Psoas muscle (tissue), 8 donors: ENCODE results near the gene ST6GAL1. TPM values are rescaled to one million over a fixed set of nuclear protein-coding genes. Genes with fewer than 3 reads are reported as not detected.

Experiments used
- ATAC-seq, 4 donors: fragments of 200-7000 bp; cut with Tn5 transposase; one replicate each; pipeline ENCODE4 v1.9.1; 2020; ENCODE audit warnings: moderate library complexity in 3 of 4, mild to moderate bottlenecking in 2 of 4
- DNase-seq, 2 donors: peaks; one replicate each; pipeline ENCODE4 v3.0.0-alpha.2; 2020
- H3K27ac ChIP-seq: fragments of 200-600 bp; one replicate; pipeline ENCODE4 v1.8.0; 2022
- H3K27me3 ChIP-seq, 3 donors: fragments of 200-600 bp in 1 of 3; one replicate each; pipeline versions ENCODE4 v1.6.1 to v1.8.0; 2013 to 2022; ENCODE audit warnings: low read length in 2 of 3, mild to moderate bottlenecking in 2 of 3, moderate library complexity in 1 of 3; ENCODE audit not compliant: insufficient read depth in 3 of 3
- H3K36me3 ChIP-seq, 2 donors: fragments of 200-600 bp in 1 of 2; one replicate each; pipeline versions ENCODE4 v1.6.1 to v1.8.0; 2013 to 2022; ENCODE audit warnings: low read depth in 1 of 2, mild to moderate bottlenecking in 1 of 2, moderate library complexity in 1 of 2; ENCODE audit not compliant: insufficient read depth in 1 of 2
- H3K4me1 ChIP-seq: fragments of 200-600 bp; one replicate; pipeline ENCODE4 v1.8.0; 2022
- H3K4me3 ChIP-seq: fragments of 200-600 bp; one replicate; pipeline ENCODE4 v1.8.0; 2022; ENCODE audit warnings: mild to moderate bottlenecking
- H3K9me3 ChIP-seq: fragments of 200-600 bp; one replicate; pipeline ENCODE4 v1.8.0; 2022
- WGBS, 3 donors: extraction: QIAGEN DNeasy Blood & Tissue Kit; methylation state at CpG; one replicate each; pipeline versions ENCODE4 v1.1.6 to v1.1.7; 2013; 5-methylcytosine and 5-hydroxymethylcytosine counted together
- intact Hi-C, 2 donors: fragments of 100-400 bp; cut with DNase I; formaldehyde crosslinking; loops; one replicate each; pipeline versions ENCODE4 v1.11.0 to v1.14.2; 2022
- polyA plus RNA-seq, 3 donors: library from polyadenylated mRNA; stranded (reverse); fragments of 200-250 nt; gene quantifications; one replicate each; pipeline ENCODE4 v1.2.3, GENCODE V29; 2013
- total RNA-seq, 4 donors: library from RNA; stranded (reverse); fragmentation: NEBNext Ultra II Directional in 2 of 4; extraction: Animal tissue kit (Norgen Biotek cat#: 25700) in 2 of 4; gene quantifications; one replicate each; pipeline versions ENCODE4 v1.2.1 to v1.2.4, GENCODE V29; 2021 to 2023
- TF ChIP-seq, protein P1 (sequence below): fragments of 200-600 bp; IDR thresholded peaks from one replicate; pipeline ENCODE4 v1.8.0; 2022; ENCODE audit warnings: antibody characterized with exemption
- donor health status: healthy with polysubstance abuse.
- donor health status: DM: no; HTN: no; CAD: no; lungs with moderate emphysema.
- donor health status: Bipolar disorder and iron deficiency.
- donor health status: healthy.
- donor health status: DM: yes; HTN: yes; CAD: no.
- donor health status: DM: no; HTN: no; CAD: no.
- donor health status: DM: no; HTN: no; CAD: no.
- donor health status: DM: yes; HTN: yes; CAD: no.

Gene ST6GAL1
- total and polyA plus RNA-seq, 7 donors = 4.2 to 25.0 (median 15.3) TPM

DNA sequence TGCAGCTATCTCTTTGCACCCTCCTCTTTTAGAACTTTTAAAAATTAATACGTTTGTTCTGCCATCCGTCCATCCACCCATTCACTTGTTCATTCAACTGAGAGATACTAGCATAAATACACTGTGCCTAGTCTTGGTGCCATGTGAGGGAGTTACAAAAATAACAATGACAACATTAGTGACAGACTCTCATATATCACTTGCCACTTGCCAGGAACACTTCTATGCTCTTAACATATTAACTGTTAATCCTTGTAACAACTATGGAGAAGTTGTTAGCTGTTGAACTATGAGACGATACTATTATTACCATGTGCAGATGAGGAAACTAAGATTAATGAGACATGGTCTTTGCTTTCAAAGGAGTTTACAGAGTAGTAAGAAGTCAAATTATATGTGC, 175.4 kb downstream of the ST6GAL1 start:
- ATAC-seq = no peak

DNA sequence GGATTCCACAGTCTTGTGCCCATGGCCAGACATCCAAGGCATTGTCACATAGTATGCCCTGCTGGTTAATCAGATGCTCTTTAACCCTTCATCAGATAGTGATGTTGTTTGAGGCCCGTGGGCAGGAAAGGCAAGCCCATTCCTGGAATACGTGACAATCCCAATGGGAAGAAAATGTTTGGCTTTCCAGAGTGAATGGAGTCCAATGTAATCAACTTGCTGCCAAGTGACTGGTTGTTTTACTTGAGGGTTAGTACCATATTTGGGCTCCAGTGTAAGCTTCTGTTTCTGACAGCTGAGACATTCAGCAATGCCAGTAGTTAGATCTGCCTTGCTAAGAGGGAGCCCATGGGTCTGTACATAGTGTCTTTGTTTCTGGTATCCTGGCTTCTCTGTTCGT, 177.7 kb downstream of the ST6GAL1 start:
- Histone ChIP-seq H3K36me3 (no peaks in the 10 kb centered on the region), H3K27me3 (no peaks in the 10 kb centered on the region), H3K9me3 (no peaks in the 10 kb centered on the region), H3K4me3 (no peak overlapping the region), H3K4me1 (no peaks in the 10 kb centered on the region), H3K27ac (no peak overlapping the region)
- intact Hi-C loops = no loop called here
- TF ChIP-seq, protein P1, sequence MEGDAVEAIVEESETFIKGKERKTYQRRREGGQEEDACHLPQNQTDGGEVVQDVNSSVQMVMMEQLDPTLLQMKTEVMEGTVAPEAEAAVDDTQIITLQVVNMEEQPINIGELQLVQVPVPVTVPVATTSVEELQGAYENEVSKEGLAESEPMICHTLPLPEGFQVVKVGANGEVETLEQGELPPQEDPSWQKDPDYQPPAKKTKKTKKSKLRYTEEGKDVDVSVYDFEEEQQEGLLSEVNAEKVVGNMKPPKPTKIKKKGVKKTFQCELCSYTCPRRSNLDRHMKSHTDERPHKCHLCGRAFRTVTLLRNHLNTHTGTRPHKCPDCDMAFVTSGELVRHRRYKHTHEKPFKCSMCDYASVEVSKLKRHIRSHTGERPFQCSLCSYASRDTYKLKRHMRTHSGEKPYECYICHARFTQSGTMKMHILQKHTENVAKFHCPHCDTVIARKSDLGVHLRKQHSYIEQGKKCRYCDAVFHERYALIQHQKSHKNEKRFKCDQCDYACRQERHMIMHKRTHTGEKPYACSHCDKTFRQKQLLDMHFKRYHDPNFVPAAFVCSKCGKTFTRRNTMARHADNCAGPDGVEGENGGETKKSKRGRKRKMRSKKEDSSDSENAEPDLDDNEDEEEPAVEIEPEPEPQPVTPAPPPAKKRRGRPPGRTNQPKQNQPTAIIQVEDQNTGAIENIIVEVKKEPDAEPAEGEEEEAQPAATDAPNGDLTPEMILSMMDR = no peak
- DNase-seq (no peak), ATAC-seq (no peak)
- WGBS, 3 donors = 78 to 84% (median 81%) methylated on average over 3 of the region's 3 CpGs

More for the DNA sequence above, 175.4 kb downstream of the ST6GAL1 start:
- 64 to 80% (median 70%) methylated on average over 3 of the region's 3 CpGs for WGBS, 3 donors
- intact Hi-C loops = no loop called here
- TF ChIP-seq, protein P1 = no peak
- Histone ChIP-seq H3K27me3 (no peaks in the 10 kb centered on the region), H3K36me3 (no peaks in the 10 kb centered on the region), H3K4me1 (peaks cover 6% of the 10 kb centered on the region), H3K27ac (no peak overlapping the region), H3K9me3 (no peaks in the 10 kb centered on the region), H3K4me3 (no peak overlapping the region)
- DNase-seq = no peak

DNA sequence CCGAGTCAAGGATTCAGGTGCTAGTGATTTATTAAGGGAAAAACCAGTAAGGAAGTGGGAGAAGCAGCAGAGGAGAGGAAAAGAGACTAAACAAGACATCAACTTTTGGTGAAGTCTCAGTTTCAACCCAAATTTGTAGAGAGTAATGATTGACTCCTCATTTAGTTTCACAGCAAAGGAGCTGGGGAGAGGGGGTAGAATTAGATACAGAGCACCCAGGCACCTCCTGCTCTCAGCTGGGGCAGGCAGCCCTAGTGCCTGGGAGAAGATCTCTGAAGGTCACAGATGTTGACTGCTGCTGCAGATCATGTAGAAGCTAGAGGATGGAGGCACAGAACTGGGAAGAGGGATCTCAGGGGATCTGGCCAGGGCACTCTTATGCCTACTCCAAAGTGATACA, 179.8 kb downstream of the ST6GAL1 start:
- H3K4me3 ChIP-seq = no peak overlapping the region
- intact Hi-C loops = loop anchor here in 1 of 2 donors (5.0 kb wide), 1 partner anchor 57 kb away; no protein-coding TSS in a partner anchor
- no peaks in the 10 kb centered on the region for H3K36me3 ChIP-seq
- no peak overlapping the region for H3K27ac ChIP-seq
- H3K4me1 ChIP-seq = no peaks in the 10 kb centered on the region
- TF ChIP-seq, protein P1 = no peak
- 84 to 86% (median 86%) methylated on average over 1 of the region's 1 CpG for WGBS, 3 donors
- no peak for ATAC-seq
- no peaks in the 10 kb centered on the region for H3K9me3 ChIP-seq
- H3K27me3 ChIP-seq = no peaks in the 10 kb centered on the region
- no peak for DNase-seq

DNA sequence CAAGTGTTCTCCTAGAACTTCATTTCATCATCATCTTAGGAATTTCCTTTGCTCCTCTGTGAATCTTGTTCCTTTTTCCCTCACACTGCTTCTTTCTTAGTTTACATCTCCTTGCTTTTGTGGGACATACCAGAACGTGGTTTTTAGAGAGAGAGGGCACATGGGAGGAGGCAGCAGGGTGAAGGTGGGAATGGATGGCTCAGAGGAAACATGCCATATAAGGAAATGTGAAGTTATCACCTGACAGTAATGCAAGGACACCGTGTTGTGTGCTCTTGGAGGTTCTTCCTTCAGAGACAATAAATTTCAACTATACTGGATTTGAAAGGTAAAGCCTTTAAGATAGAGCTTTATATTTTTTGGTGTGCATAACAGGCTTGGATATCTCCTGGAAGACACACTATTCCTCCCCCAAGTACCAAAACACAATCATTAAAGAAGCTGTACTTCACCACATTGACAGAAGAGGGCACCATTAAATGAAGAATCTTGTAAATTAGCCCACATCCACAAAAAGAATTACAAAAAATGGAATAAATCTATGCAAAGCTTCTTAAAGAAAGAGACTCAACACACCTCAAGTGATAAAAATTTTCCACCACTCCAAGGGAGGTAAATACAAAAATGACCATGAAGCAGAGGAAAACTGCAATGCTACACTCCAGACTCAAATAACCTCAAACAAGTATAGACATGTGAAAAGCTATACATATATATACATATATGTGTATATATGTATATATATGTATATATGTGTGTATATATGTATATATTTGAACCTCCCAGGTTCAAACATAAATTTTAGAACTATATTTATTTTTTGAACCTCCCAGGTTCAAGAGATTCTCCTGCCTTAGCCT, 182.8 kb downstream of the ST6GAL1 start:
- intact Hi-C loops = loop anchor here in 1 of 2 donors (5.0 kb wide), 1 partner anchor 54 kb away; no protein-coding TSS in a partner anchor
- ATAC-seq = no peak
- DNase-seq = no peak
- no peaks in the 10 kb centered on the region for H3K9me3 ChIP-seq
- no peak overlapping the region for H3K4me3 ChIP-seq
- 42 to 49% (median 44%) methylated on average over 2 of the region's 2 CpGs for WGBS, 3 donors
- no peaks in the 10 kb centered on the region for H3K27me3 ChIP-seq
- H3K27ac ChIP-seq = no peak overlapping the region
- H3K36me3 ChIP-seq = no peaks in the 10 kb centered on the region
- no peaks in the 10 kb centered on the region for H3K4me1 ChIP-seq
- TF ChIP-seq, protein P1 = peak; percentile 55
